ENCODE results near the gene COG5.

- TF ChIP-seq CTCF (IDR thresholded peaks at IDR 0.05 in 8 of 11, conservative IDR thresholded peaks at IDR 0.05 in 3 of 11), result no peak
- no peak for TF ChIP-seq POLR2A (IDR thresholded peaks at IDR 0.05)
These were observed 248.0 kb downstream of the COG5 start for GRCh38 chr7:107315716-107316220.
